Stimulated activated CD8-positive, alpha-beta memory T cell treated with anti-CD3 and anti-CD28 coated beads, Interleukin-4, amount 100 ng/mL, for 4 hours (primary cell): ENCODE results near the gene POC1B.

Experiments used
- DNase-seq, 2 donors: peaks; one replicate each; pipeline ENCODE4 v3.0.0-alpha.2; 2020; ENCODE audit warnings: low read depth in 2 of 2, low spot score in 1 of 2

Gene POC1B

DNA sequence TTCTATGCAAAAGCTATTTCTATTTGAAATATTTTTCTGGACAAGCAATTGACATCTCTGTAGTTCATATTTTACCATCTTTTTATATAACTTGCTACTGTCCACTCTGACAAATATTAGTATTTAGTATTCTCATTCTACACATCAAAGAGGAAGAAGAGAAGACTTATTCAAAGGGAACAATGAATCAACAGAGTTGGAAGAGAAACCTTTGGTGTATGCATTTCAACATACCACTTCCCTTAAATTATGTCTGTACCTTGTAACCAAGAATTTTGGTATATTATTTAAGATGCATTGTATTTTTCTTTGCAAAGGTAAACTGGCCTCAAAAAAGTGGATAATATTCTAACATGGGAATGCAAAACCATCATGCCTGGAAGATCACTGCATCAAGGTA is 101.5 kb downstream of the POC1B start:
- DNase-seq: no peak

DNA sequence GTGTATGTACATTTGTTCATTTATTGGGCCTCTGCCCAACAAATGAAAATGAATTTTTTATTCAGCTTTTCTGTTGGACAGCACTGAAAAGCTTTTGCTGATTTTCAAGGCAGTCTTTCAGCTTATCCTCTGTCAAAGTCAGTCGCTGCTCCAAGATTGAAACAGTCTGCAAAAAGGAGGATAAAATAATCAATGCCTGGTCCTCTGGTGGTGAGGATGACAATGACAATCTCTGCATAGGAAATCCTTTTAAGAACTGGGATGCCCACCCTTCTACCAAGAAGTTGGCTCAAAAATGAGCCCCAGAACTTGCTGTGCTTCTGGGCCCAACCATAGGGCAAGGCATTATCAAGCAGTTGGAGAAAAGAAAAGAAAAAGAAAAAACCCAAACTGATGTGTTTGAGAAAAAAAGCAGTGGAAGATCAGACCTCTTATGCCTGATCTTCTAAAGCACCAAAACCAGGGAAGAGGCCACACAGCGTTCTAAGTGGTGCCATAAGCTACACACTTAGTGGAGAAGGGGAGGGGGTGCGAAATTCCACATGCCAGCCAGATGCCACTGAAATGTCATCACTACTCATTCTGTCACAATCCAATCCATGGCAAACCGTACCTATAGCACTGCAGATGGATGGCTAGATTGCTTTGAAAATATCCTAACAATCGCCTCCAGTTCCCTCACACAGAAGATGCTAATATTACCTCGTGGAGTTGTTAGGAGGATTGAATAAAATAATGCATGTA is 104.6 kb downstream of the POC1B start:
- DNase-seq: no peak

DNA sequence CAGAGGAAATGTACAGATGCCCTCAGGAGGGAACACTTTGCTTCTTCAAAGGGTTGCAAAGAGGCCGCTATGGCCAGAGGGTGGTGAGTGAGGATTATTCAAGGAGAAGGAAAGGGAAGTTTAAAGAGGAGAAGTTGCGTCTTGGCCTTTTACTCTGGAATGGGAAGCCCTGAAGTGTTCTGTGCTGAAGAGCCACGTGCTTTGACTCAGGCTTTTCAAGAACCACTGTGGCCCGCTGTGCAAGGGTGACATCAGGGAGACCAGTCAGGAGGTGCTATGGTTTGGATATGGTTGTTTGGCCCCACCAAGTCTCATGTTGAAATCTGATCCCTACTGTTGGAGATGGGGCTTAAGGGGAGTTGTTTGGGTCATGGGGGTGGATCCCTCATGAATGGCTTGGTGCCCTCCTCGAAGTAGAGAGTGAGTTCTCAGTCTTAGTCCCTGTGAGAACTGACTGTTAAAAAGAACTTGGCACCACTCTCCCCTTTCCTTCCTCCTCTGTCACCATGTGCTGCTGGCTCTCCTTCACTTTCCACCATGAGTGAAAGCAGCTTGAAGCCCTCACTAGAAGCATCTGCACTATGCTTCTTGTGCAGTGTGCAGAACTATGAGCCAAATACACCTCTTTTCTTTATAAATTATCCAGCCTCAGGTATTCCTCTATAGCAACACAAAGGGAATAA is 107.5 kb downstream of the POC1B start:
- DNase-seq: no peak

DNA sequence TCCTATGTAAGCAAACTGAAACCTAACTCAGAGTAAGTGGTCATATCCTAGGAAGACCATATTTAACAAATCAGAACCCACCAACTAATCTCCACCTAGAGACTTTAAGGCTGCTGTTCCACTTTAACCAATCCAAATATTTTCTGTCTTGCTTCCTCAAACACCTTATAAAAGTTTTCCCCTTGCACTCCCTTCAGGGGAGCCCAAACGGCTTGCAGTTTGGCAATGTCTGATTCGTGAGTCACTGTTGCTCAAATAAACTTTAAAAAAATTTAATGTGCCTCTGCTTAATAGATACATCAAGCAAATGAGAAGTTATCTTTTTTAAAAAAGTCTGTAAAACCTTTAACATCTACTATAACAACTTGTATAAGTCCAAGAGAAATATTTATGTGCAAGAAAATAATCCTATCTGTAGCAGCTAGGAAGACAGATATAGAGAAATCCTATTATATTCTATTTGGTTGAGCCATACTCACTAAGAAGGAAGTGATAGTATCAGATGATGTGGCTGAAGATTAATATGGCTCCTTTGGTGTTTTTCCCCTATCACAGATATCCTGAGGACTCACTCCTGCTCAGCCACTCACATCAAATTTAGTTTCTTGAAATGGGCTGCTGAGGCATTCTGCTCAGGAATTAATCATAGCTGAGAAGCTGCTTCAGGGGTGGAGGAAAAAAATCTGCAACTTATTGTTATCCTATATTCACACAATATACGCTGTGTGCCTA is 108.4 kb downstream of the POC1B start:
- no peak for DNase-seq

DNA sequence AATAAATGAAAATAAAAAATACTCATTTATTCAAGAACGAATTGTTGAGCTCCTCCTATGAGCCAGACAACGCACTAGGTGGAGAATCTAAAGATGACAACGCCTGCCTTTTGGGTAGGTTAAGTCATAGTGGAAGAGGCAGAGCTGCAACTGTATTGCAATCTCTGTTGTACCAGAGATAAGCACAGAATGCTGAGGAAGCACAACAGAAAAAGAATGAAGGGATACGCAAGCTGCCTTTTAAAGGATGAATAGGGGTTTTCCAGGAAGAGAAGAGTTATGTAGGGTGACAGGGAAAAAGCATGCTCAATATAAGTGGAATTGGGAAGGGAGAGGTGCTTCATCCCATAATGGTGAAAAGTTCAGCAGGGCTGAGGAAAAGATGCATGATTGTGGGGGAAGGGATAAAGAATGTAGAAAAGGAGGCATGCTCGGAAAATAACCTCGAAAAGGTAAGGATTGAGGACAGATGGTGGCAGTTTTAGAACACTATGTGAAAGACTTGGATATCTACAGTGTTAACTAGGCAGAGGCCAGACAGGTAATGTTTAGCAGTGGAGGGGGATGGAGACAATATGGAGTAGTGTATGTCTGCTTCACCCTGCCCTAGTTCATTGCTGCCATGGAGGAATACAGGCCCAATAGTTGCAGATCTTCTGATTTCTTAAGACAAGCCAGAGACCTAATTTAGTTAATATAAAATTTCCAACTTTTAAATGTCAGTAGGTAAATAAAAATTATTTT is 109.6 kb downstream of the POC1B start:
- no peak for DNase-seq

DNA sequence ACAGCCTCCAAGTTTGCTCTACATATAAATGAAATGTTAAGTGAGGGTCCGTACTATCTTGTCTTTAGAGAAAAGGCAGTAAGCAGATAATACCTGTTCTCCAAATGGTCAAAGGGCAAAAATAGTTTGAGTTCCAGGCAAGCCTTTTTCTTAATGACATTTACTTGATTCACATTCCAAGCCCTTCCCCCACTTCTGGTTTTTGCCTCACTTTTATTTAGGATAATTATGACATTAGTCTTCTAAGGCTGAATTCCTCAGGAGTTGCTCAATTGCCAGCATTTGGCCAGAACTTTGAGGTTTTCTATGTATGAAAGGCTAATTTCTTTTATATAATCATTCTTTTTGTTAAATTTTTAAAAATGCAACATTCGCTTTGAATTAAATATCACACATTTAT is 111.0 kb downstream of the POC1B start:
- no peak for DNase-seq

DNA sequence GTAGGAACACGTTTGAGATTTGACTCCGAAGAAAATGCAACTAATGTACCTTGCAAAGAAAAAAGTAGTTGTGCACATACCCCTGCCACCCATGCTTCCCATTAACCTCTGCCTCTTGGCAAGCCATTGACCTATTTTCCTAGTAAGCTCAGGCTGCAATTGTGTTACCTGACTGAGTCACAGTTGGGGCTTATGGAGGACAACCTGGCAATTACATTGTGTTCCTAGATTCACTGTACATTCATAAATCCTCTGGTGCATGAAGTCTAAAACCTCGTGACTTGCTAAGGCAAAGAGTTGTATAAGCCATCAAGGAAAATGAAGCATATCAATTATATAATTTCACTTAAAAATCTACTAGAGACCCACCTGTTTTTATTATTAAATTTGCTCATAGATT is 111.5 kb downstream of the POC1B start:
- DNase-seq: no peak

DNA sequence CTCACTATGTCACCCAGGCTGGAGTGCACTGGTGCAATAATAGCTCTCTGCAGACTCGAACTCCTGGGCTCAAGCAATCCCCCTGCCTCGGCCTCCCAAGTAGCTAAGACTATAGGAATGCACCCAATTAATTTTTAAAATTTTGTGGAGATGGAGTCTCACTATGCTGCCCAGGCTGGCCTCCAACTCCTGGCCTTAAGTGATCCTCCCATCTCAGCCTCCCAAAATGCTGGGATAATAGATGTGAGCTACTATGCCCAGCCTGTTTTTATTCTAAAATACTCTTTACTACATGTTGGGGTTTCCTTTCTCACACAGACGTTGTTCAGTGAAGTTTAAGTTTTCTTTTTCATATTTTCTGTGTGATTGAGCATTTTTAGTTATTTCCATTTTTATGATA is 112.6 kb downstream of the POC1B start:
- DNase-seq: no peak

DNA sequence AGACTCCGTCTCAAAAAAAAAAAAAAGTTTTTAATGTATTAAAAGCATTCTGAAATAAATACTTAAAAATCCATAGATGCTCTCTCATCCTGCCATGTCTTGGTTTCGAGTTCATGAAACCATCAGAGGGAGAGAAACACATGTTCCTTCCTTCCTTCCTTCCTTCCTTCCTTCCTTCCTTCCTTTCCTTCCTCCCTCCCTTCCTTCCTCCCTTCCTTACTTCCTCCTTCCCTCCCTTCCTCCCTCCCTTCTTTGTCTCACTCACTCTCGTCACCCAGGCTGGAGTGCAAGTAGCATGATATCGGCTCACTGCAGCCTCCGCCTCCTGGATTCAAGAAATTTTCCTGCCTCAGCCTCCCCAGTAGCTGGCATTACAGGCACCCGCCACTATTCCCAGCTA is 113.2 kb downstream of the POC1B start:
- no peak for DNase-seq

DNA sequence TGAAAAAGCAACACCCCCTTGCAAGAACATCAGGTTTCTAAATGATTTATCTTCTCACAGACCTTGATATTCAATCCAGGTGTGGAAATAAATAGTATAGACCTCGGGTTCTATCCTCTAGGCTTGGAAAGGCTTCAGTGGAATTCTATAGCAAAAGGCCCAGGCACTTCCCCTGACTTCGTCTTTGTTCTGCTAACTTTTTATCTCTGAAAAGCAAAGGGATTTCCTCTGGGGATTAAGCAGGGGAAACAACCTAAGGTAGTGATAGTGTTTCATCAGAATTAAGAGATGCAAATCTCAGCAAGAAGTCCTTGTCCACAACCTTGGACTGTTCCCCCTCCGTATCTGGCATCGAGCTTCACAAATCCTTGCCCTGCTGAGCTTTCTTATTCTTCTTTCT is 114.0 kb downstream of the POC1B start:
- no peak for DNase-seq

DNA sequence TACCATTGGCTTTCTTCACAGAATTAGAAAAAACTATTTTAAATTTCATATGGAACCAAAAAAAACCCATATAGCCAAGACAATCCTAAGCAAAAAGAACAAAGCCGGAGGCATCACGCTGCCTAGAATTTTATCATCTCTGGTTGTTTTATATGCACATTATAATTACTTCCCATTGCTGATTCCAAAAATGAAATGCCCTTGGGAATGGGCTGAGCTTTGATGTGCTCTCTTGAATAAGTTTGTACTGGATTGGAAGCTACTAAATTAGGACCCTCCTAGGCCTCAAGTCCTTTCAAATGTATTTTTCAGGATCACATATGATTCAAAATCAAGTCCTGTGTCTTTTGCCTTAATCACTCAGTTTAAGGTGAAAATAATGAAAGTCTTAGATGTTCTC is 114.6 kb downstream of the POC1B start:
- DNase-seq: no peak

DNA sequence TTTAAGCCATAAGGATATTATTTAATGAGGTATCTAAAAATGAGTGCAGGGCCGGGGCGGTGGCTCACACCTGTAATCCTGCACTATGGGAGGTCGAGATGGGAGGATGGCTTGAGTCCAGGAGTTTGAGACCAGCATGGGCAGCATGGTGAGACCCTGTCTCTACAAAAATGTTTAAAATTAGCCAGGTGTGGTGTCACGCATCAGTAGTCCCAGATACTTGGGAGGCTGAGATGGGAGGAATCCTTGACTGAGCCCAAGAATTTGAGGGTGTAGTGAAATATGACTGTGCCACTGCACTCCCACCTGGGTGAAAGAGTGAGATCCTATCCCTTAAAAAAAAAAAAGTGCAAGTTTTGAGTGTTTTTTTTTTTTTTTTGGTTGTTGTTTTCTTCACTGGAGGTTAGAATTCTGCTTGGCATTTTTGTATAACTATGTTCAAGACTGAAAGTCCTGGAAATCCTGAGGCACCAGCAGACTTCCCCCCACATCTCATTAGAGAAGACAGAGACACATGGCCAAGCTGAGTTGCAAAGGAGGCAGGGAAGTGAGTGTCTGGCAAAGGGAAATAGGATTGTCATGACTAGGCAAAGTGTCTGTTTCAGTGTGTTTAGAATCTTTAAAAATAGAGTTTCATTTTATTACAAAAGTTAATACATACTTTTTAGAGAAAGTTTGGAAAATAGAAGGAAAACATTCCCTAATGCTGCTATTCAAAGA is 120.1 kb downstream of the POC1B start:
- no peak for DNase-seq

DNA sequence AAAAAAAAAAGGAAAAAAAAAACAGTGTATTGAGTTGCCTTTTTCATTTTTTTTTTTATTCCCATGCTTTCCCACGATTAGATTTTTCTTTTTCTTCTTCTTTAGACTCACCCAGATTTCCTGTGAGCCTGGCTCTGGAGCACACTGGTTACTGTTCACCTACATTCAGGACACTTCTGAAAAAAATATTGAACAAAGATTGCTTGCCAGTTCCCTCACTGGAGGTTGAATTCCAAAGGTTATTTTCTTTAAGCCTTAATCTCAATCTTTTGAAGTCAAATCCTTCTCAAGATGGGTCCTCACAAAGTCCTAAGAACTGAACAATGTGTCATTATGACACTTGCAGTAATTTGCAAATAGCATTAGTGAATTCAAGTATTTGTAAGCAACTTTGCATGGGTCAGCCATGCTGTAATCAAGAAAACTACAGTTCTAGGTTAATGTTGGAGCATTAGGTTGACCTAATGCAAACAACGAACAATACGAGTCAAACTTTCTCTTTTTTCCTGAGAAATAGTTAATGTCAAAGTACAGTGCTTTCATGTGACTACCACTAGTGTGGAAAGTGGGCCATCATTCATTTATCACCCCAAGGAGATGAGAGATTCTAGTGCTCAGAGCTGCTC is 124.3 kb downstream of the POC1B start:
- no peak for DNase-seq

DNA sequence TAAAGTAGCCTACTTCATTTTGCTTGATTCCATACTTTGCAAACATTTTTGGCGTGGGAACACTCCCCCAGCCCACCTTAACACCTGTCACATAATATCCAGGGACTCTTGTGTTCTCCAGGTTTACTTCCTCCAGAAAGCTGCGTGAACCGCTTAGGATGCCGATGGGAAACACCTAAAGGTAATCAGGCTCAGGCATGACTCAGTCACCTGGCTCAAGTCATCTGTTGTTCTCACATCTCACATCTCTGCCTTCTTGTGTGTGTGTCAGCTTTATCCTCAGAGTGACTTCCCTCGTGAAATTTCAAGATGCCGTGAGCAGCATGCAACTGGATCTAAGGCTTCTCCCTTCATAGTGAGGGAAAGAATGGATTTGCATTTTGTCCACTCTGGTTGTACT is 125.4 kb downstream of the POC1B start:
- DNase-seq: no peak

DNA sequence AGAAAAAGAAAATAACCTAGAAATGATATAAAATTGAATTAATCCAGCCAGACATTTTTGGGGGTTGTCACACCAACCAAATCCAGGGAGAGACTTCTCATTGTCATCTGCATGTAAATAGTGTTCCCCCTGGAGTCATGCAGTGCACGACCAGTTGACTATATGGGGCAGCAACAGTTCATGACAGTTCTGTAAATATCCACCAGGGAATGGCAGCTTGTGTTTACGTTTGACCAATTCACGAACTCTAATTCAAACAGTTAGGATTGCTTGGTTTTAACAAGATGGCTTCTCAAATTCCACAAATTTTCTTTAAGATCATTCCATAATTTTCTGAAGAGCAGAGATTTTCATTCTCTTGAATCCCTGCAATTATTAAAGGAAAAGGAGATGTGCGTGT is 130.1 kb downstream of the POC1B start:
- no peak for DNase-seq

DNA sequence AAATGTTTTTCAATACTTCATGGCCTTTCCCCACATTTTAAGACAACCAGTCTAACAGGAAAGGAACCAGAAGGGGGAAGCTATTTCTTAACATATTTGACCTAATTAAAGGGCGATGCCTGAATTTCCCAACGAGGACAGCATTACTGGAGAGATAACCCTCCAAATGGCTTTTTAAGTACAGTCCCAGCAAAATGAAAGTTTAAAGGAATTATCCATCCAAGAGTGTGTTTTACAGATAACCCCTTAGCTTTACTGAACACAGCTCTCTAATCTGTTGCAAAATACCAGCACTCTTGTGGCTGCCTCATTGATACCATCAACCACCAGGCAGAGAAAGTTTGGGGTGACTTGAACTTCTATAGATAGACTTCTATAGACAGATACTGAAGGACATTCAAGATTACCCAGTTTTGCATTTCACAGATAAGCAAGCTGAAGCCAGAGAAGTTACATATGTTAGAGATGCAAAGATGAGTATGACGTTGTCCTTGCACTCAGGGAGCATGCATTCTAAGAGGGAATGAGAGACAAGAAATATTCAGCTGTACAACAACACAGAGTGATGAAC is 132.2 kb downstream of the POC1B start:
- no peak for DNase-seq

DNA sequence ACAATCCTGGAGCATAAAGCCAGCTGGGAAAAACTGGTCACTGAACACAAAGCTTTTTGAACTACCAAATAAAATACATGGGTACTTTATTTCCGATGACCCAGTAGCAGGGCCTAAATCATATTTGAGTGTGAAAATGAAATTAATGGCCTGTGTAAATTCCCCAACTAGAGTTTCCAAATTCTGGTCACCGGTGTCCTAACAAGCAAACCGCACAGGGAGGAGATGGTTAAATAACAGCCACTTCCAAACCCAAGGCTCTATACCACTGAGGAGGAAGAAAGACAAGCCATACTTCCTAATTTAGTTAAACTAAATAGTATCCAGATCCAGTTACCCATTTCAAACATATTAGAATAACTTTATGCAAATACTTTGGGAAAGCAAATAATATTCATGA is 133.5 kb downstream of the POC1B start:
- DNase-seq: no peak

DNA sequence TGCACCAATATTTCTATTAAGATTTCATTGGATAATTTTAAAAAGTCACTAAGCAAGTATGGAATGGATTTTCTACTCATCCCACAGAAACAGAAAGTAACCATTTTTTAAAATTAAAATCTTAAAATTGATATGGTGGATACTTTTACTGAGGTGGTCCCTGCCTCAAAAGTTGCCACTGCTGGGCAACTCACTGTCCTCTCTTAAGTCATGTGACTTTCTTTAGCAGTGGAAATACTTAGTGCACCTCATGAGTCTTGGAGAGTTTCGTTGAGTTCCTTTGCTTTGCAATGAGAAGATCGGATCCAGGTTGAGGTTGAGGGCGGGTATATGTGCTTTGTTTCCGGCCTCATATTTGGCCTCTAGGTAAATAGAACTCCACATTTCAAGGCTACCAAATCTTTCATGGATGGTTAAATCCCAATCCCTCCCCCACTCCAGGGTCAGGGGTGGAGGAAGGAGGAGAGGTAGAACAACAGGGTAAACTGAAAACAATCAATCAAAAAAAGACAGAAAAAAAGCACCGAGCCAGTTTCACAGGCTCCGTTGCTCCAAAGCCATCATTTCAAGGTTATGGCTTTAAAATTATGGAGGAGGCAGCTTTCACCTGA is 134.0 kb downstream of the POC1B start:
- no peak for DNase-seq

DNA sequence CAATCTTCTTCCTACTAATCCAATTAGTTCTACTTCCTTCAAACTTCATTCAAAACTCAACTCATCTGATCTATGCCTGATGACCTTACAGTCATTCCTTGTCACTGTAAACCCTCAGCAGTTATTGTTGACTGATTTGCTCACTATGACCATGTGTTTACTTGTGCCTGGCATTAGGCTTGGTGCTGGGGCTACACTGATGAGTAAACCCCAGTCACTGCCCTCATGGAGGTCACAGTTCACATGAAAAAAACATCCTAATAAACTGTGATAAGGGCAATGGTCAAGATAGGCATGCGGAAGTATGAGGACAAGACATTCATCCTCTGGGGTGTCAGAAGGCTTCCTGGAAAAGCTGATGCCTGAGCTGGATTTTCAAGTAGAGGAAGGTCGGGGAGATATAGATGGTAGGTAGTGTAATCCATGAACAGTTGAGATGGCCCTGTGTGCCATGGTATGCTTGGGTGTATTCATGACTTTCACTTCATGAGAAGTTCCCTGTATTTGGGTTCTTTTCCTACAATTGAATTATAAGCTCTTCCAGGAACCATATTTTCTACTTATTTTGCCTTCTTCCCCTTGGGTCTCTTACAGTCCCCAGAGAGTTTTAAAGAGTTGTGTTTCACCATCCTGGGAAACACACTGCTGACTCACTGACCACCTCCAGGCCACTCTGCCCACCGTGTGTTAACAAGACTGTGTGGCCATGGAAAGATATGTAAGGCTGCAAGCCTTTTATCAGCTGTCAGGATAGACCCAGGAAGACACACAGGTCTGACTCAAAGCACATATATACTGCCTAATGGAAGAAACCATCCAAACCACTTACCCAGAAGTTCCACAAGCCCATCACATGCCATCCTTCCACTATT is 134.8 kb downstream of the POC1B start:
- DNase-seq: no peak
